Measurements from ENCODE around the gene PCYOX1L. TPM values are rescaled to one million over a fixed set of nuclear protein-coding genes. Genes with fewer than 3 reads are reported as not detected.

Gene PCYOX1L
- total RNA-seq, 1 experiment from 2014 or later = 7.0 TPM

GRCh38 chr5:149402291-149402690 is 44.4 kb downstream of the PCYOX1L start:
- ChIA-PET POLR2A (no interaction called here), CTCF (no interaction called here)
- no peak for DNase-seq (ENCODE audit: low read depth, low spot score)
- no peaks in the 10 kb centered on the region for H3K36me3 ChIP-seq (ENCODE audit: control insufficient read depth, insufficient read depth, low read length)
- H3K27ac ChIP-seq (ENCODE audit: low read length) = no peak overlapping the region
- no peak for ATAC-seq
- no peak for TF ChIP-seq SIN3A (IDR thresholded peaks at IDR 0.05; ENCODE audit: borderline replicate concordance, insufficient read depth, low read depth, low read length)
- TF ChIP-seq REST (IDR thresholded peaks at IDR 0.05; ENCODE audit: insufficient read depth in 1 of 2, low read depth in 2 of 2, low read length in 1 of 2) = no peak
- TF ChIP-seq TCF7L2 (IDR thresholded peaks at IDR 0.05; ENCODE audit: low read depth, low read length) = no peak
- TF ChIP-seq CTCF (IDR thresholded peaks at IDR 0.05) = no peak
- TF ChIP-seq POLR2AphosphoS5 (IDR thresholded peaks at IDR 0.05; ENCODE audit: low read depth, low read length) = no peak
- in situ Hi-C loops (cut with HindIII; ENCODE audit: low pct_unique_long_range_greater_than_20kb, low sequenced_read_pairs) (no loop called here), intact Hi-C loops (cut with micrococcal nuclease; ENCODE audit: unreplicated experiment) (no loop called here)
- H3K4me1 ChIP-seq (ENCODE audit: control insufficient read depth, insufficient read depth, low read length) = no peaks in the 10 kb centered on the region
- no peak overlapping the region for H3K4me3 ChIP-seq (ENCODE audit: low read depth in 2 of 2, low read length in 2 of 2)
- BruUV-seq (replicated peaks) = no TSS peak
- H3K9me3 ChIP-seq (ENCODE audit: control insufficient read depth, insufficient read depth, low read depth, low read length) = no peaks in the 10 kb centered on the region
- H3K27me3 ChIP-seq (ENCODE audit: control insufficient read depth, insufficient read depth, low read length) = no peaks in the 10 kb centered on the region

GRCh38 chr5:149403923-149404745 is 46.3 kb downstream of the PCYOX1L start:
- H3K4me3 ChIP-seq (ENCODE audit: low read depth in 2 of 2, low read length in 2 of 2) = no peak overlapping the region
- intact Hi-C loops (cut with micrococcal nuclease; ENCODE audit: unreplicated experiment) (no loop called here), in situ Hi-C loops (cut with HindIII; ENCODE audit: low pct_unique_long_range_greater_than_20kb, low sequenced_read_pairs) (no loop called here)
- CTCF ChIA-PET = no interaction called here
- ATAC-seq = no peak
- no peak overlapping the region for H3K27ac ChIP-seq (ENCODE audit: low read length)
- POLR2A ChIA-PET = interaction anchor here (0.8 kb wide), 1 partner anchor 10 kb away, joined by 5 read pairs; no protein-coding TSS in a partner anchor
- TF ChIP-seq REST (IDR thresholded peaks at IDR 0.05; ENCODE audit: insufficient read depth in 1 of 2, low read depth in 2 of 2, low read length in 1 of 2) (no peak), SIN3A (IDR thresholded peaks at IDR 0.05; ENCODE audit: borderline replicate concordance, insufficient read depth, low read depth, low read length) (no peak), CTCF (IDR thresholded peaks at IDR 0.05) (no peak), TCF7L2 (IDR thresholded peaks at IDR 0.05; ENCODE audit: low read depth, low read length) (no peak), POLR2AphosphoS5 (IDR thresholded peaks at IDR 0.05; ENCODE audit: low read depth, low read length) (no peak)
- H3K9me3 ChIP-seq (ENCODE audit: control insufficient read depth, insufficient read depth, low read depth, low read length) = no peaks in the 10 kb centered on the region
- DNase-seq (ENCODE audit: low read depth, low spot score) = no peak
- no peaks in the 10 kb centered on the region for H3K4me1 ChIP-seq (ENCODE audit: control insufficient read depth, insufficient read depth, low read length)
- H3K36me3 ChIP-seq (ENCODE audit: control insufficient read depth, insufficient read depth, low read length) = no peaks in the 10 kb centered on the region
- H3K27me3 ChIP-seq (ENCODE audit: control insufficient read depth, insufficient read depth, low read length) = no peaks in the 10 kb centered on the region
- BruUV-seq (replicated peaks) = no TSS peak
